ENCODE measurements around the gene MPV17.
"Not testable (repeated sequence)": the region's sequence is repeated elsewhere in the genome, so short reads cannot be mapped to it uniquely, and the experiment has no call there.

The MPV17 gene

DNA sequence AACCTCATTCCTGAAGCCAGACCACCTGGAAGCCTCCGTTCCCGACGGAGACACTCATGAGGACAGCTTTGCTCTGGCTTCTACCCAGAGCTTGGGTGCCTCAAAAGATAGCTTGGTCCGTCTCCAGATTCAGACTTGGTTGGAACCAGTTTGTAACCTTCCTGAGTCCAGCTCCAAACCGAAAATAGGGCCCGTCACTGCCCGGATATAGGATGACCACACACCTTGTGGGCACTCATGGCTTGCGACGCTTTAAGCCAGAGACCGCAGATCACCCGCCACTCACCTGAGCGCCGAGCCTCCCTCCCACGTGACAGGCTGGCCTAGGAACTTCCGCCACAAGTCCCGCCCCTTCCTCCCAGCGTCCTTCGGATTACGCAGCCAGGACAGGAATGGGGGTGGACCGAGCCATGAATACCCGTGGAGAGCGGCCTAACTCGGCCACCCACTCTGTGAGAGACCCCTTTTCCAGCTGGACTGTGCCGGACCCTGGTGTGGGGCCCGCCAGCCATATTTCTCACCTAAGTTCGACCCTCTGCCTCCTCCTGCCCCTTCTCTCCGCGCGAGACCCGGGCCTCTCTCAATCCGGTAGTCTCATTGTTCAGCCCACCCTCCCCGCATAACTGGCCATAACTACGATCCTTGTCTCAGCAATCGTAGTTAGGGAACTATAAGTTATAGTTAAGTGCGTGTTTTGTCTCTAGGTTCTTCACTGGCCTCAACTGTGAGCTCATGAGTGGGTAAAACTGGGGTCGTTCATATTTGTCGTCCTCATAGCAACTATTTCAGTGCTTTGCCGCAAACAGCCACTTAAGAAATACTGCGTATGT is at the start of gene MPV17:
MPV17 (minus strand) TSS at position 332 of the 830 bp plus-strand sequence. CDS start 580 bp downstream, outside the sequence.
- DNase-seq (ENCODE audit: low spot score) = peak; percentile 84

DNA sequence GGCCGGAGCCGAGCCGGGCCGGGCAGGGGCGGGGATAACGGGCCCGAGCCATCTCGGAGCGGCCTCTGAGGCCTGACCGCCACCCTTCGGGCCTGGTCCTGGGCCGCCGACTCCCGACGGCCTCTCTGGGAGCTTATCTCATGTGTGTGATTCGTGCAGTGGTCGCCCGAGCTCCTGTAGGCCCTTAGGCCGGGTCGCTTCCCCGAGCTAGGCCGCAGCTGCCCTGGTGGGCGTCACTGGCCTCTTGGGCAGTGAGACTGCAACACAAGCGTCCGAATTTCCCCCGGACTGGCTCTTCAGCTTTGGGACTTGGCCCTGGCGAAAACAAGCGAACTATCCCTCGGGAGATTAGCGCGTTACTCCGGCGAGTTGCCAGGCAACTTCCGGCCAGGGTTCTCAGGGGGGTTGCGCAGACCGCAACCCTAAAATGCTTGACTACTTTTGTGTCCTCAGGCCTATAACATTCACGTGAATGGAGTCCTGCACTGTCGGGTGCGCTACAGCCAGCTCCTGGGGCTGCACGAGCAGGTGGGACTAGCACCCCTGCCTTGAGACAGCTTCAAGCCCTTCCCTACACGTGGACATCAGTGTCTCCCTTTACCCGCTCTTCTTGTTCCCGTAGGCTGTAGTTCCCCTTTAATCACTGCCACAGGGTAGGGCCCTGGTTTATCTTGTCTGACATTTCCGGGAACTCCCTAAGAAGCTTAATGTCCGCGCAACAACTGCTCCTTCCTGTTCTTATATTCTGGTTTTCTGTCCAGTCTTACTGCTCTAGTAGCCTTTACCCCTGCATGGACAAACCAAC is 48.1 kb upstream of the MPV17 start:
- no peak for DNase-seq (ENCODE audit: low spot score)

DNA sequence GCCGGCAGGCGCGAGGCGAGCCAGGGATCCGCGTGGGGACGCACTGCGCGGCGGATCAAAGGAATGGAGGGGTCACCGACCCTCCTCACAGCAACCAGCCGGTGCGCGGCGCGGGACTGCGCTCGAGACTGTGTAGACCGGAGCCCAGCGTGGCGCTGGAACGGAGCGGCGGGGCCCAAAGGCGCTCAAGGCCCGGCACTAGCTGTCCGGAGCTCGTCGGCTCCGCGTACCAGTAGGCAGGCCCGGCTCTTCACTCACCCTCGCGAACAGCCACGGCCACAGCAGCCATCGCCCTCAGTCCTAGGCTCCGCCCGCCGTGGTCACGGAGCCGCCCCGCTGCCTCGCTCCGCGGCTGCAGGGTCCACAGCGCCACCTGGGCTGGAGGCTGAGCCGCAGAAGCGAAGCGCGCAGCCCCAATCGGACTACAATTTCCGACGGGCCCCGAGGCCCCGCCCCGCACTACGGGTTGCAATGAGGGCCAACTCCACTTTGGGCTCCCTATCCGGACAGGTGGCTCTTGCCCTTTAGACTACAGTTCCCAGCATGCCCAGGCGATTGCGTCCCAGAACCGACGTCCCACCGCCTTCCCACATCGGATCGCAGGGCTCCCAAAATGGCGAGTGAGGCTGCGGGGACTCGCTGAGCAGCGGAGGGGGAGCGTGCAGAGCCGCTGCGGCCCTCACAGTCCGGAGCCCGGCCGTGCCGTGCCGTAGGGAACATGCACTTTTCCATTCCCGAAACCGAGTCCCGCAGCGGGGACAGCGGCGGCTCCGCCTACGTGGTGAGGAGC is 47.3 kb upstream of the MPV17 start, which contains the start of the genes EIF2B4 and SNX17:
EIF2B4 (minus strand) TSS at position 313 of the 790 bp plus-strand sequence; CDS start at position 289, 24 bp downstream.
SNX17 (plus strand) TSS at position 591 of the 790 bp plus-strand sequence; CDS start at position 719, 128 bp downstream.
- peak; percentile 97 for DNase-seq (ENCODE audit: low spot score)

GRCh38 chr2:27369471-27370025 is 46.7 kb upstream of the MPV17 start:
- DNase-seq (ENCODE audit: low spot score) = peak; percentile 56

DNA sequence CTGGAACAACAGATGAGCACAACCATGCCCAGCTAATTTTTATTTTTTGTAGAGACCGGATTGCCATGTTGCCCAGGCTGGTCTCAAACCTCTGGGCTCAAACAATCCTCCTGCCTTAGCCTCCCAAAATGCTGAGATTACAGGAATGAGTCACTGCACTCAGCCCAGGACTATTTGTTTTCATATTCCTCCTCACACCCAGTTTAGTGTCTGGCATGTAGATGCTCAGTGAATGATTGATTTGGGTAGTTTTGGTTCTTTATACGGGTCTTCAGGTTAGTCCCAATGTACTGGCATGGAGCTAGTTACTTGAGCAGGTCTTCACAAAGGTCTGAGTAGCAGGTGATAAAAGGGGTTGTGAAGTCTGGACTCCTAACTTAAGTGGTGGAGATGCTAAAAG is 41.0 kb upstream of the MPV17 start:
- DNase-seq (ENCODE audit: low spot score) = no peak

DNA sequence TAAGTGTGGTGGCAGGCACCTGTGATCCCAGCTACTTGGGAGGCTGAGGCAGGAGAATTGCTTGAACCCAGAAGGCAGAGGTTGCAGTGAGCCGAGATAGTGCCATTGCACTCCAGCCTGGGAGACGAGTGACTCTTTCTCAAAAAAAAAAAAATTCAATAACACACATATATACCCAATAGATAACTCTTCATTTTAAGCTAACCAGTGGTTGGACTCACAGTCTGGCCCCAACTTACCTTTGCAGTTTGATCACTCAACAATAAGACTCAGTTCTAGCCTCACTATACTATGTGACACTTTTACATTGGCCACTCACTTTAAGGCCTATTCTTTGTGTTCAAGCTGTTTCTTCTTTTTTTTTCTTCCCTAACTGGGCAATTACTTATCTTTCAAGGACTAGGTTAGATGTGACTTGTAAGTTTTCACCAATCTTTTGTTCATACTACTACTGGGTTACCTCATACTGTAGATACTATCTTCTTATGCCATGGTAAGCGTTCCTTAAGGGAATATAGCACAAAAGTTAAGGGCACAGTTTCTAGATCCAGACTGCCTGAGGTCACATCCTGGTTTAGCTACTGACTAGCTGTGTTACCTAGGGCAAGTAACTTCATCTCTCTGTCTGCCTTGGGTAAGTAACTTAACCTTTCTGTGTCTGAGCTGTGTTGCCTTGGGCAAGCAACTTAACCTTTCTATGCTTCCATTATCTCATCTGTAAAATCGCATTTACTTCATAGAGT is 40.0 kb upstream of the MPV17 start:
- DNase-seq (ENCODE audit: low spot score) = no peak

DNA sequence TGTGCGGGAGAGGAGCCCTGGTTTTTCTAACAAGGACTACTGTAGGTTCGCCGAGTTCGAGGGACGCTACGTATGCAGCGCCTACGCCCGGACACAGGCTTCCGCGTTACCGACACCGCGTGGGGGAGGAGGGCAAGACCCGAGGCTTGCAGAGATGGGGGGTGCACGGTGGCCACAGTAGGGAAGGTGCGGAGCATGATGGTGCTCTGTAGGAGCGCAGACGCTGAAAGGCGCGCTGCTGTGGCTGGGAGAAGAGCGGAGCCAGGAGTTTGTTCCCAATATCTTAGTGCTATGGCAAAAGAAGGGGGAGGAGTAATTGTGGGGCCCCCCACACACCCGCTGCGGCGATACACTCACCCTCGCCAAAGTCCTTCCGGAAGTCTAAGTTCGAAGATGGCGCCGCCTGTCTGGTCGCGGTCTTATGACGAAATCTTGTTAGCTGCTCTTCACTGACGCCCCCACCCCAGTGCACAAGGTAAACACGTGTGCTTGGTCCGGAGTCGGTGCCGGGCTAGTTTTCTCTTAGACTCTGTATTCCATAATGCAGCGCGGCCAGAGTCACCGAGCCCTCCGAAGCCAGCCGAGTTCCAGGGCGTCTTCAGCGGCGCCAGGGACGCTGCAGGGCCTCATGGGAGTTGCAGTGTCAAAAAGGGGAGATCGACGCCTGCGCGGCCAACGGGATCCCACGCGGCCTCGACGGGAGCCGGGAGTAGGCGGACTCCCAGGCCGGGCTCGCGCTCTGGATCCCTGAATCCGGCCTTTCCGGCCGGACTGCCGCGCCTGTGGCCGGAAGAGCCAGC is 33.7 kb upstream of the MPV17 start, which contains the start of gene GTF3C2:
GTF3C2 (minus strand) TSS at position 383 of the 800 bp plus-strand sequence. CDS start 13,210 bp downstream, outside the sequence.
- DNase-seq (ENCODE audit: low spot score) = peak; percentile 96

- DNase-seq (ENCODE audit: low spot score) = peak; percentile 74
Observed at GRCh38 chr2:27356056-27356381, 33.1 kb upstream of the MPV17 start.

- no peak for DNase-seq (ENCODE audit: low spot score)
Observed at GRCh38 chr2:27354597-27354927, 31.7 kb upstream of the MPV17 start.

- no peak for DNase-seq (ENCODE audit: low spot score)
Observed at GRCh38 chr2:27353762-27354596, 31.1 kb upstream of the MPV17 start.

- not testable (repeated sequence) for DNase-seq (ENCODE audit: low spot score)
Observed at GRCh38 chr2:27353386-27353761, 30.5 kb upstream of the MPV17 start.

- DNase-seq (ENCODE audit: low spot score) = no peak
Observed at GRCh38 chr2:27351802-27352598, 29.1 kb upstream of the MPV17 start.

DNA sequence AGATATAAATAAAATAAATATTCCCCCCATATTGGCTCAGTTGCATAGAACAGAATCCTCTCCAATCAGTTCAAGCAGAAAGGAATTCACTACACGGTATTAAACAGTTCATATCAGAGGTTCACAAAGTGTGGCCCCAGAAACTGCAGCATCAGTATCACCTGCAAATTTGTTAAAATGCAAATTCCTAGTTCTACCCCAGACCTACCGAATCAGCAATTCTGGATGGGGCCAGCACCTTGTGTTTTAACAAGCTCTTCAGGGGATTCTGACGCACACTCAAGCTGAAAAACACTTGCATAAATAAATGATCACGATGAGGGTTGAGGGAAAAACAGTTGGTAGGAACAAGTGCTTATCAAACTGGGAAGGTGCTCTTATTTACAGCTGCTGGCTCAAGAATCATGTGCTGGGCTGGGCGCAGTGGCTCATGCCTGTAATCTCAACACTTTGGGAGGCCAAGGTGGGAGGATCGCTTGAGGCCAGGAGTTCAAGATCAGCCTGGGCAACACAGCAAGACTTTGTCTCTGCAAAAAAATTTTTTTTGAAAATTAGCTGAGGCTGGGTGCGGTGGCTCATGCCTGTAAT is 27.3 kb upstream of the MPV17 start:
- no peak for DNase-seq (ENCODE audit: low spot score)

- DNase-seq (ENCODE audit: low spot score) = no peak
Observed at GRCh38 chr2:27347641-27348040, 24.7 kb upstream of the MPV17 start.

- no peak for DNase-seq (ENCODE audit: low spot score)
Observed at GRCh38 chr2:27336173-27336572, 13.3 kb upstream of the MPV17 start.

GRCh38 chr2:27335311-27335710 is 12.4 kb upstream of the MPV17 start:
- DNase-seq (ENCODE audit: low spot score) = no peak

DNA sequence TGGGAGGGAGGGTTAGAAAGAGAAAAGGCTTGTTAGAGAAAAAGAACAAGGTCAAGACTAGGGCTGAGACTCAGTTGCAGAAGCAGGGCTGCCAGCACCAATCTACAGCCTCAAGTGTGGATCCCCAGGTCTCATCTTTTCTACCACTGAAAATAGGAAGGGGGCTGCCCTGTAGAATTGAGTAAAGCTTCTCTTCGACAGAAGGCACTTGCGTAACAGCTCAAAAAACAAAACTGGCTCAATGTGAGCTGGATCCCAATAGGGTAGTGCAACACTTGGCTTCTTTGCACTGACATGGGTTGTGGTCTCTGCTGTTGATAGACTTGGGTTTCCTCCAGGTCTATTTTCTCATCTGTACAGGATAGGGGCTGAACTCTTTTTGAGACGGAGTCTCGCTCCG is 1.8 kb upstream of the MPV17 start:
- DNase-seq (ENCODE audit: low spot score) = no peak

Measured in kidney capillary endothelial cell (primary cell).